LNCAP (cell line): ENCODE results near the gene CHST3.

ENCODE experiments used
- CTCF ChIP-seq: fragments of 450-650 bp; IDR thresholded peaks from 2 replicates; pipeline ENCODE4 v1.5.1; 2017; ENCODE audit warnings: mild to moderate bottlenecking

Gene CHST3

DNA sequence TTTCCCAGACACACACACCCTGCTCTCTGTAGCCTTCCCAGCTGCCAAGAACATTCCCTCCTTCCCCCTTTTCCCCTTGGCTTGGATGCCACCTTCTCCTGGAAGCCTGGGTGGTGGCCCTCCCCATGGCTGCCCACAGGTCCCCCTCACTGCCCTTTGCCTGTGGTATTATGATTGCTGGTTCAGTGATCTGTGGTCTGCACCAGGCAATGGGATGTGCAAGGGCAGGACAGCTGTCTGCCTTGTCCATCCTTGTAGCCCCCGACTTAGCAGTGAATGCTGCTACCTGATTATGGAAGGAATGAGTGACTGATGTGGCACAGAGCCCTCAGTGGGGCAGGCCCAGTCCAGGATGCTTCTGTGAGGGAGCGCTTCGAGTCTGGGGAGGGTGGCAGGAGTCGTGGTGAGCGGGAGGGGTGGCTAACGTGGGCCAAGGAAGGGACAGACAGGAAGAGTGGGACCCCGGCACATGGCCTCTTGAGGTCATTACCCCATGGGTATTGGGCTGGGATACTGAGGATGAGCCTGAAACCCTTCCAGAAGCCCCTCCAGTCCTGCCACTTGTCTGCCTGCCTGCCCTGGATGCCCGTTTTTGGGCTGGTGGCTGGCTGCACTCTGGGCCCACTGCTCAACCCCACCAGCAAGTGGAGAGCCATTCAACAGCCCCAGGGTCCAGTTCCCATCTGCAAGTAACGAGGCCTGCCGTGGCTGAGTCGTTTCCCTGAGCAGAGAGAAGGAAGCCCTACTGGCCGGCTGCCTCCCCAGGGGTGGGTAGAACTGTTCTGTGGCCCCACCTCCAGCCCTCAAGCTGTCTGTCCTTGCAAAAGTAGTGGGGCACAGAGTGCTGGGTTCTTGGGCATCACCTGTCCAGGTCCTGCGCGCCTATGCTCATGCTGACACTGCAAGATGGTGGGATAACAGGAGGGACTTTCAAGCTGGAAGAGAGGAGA, 8.8 kb downstream of the CHST3 start:
- TF ChIP-seq CTCF = no peak

- no peak for TF ChIP-seq CTCF
These were observed 9.7 kb downstream of the CHST3 start for GRCh38 chr10:71973777-71974488.

DNA sequence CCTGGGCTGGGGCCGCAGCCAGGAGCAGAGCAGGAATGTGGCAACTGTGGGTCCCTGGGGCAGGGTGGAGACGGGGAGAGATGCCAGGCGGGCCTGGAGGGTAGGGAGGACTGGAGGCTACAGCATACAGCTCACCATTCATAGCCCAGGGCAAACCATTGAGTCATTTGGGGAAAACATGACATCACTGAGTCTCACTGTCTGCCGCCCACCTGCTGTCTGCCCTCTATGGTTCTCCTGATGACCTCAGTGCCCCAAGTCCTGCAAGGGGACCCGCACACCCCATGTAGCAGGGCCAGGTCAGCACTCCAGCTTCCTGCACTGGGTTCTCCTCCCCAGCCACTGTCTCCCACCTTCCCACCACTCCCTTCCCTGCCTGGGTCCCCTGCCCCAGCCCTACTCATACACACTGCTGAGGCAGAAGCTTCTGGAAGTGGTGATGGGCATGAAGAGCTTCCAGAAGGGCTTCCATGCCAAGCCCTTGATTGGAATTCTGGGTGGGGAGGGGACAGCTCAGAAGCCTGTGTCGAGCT, 10.4 kb downstream of the CHST3 start:
- TF ChIP-seq CTCF = no peak

GRCh38 chr10:71975087-71975870, 11.1 kb downstream of the CHST3 start:
- TF ChIP-seq CTCF = no peak

- no peak for TF ChIP-seq CTCF
These were observed 11.9 kb downstream of the CHST3 start for GRCh38 chr10:71975871-71976725.

- no peak for TF ChIP-seq CTCF
These were observed 14.3 kb downstream of the CHST3 start for GRCh38 chr10:71978476-71978875.
